C4-2B (cell line): ENCODE data around the gene TTC23.

ENCODE experiments used
- H3K27ac ChIP-seq: fragments of 450-650 bp; 2 replicates; pipeline ENCODE4 v1.5.1; 2017
- CTCF ChIP-seq: fragments of 450-650 bp; conservative IDR thresholded peaks from 2 replicates; pipeline ENCODE4 v1.5.1; 2017; ENCODE audit warnings: mild to moderate bottlenecking
- ZFX ChIP-seq: fragments of 450-650 bp; IDR thresholded peaks from 2 replicates; pipeline ENCODE4 v1.6.1; 2017

The TTC23 gene

GRCh38 chr15:99110581-99111320 lies 138.6 kb downstream of the TTC23 start:
- H3K27ac ChIP-seq = no peak overlapping the region
- no peak for TF ChIP-seq ZFX
- TF ChIP-seq CTCF = no peak

DNA sequence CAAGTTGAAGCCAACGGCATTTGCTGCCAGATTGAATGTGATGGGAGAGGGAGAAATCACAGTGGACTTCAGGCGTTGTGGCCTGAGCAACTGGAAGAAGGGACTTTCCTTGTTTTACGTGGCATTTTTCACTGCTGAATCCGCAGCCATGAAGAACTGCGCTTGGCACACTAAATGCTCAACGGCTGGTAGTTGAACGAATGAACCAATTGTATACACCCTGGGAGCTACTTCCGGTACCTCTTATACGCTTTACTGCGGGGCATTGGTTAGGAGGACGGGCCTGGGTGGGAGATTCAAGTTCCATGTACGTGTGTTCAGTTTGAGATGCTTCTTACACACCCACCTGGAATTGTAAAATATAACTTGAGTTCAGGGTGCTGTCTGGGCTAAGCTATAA lies 139.3 kb downstream of the TTC23 start:
- H3K27ac ChIP-seq = no peak overlapping the region
- TF ChIP-seq ZFX = no peak
- TF ChIP-seq CTCF = no peak

DNA sequence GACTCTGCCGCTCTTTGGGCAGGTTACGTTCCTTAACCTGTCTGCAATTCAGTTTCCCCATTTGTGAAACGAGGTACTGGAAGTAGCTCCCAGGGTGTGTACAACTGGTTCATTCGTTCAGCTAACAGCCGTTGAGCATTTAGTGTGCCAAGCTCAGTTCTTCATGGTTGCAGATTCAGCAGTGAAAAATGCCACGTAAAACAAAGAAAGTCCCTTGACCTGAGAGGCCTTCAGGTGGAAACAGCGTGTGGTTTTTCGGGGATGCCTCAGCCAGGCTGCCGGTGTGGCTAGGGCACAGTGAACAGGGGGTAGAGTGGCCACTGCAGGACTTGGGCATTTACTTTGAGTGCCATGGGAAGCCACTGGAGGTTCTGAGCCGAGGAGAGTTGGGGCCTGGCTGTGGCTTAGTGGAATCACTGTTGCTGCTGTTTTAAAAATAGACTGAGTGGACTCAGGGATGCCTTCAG lies 139.8 kb downstream of the TTC23 start:
- H3K27ac ChIP-seq = no peak overlapping the region
- TF ChIP-seq ZFX = no peak
- no peak for TF ChIP-seq CTCF

DNA sequence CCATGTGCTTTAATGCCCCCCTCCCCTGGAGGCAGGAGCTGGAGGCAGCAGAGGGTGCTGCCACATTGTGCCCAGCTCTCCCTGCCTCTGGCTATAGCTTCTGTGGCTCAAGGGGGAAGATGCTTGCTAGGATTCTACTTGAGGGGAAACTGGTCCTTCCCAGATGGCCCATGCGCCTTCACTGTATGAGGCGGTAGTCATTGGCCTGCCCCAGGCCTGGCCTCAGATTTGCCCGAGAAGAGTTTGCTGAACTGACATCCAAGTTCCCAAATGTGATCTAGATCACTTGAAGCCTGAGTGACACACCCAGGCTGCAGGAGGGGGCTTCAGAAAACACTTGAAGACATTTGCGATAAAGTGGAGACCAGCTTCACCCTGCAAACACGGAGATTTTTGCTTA lies 140.4 kb downstream of the TTC23 start:
- no peak overlapping the region for H3K27ac ChIP-seq
- no peak for TF ChIP-seq CTCF
- no peak for TF ChIP-seq ZFX

DNA sequence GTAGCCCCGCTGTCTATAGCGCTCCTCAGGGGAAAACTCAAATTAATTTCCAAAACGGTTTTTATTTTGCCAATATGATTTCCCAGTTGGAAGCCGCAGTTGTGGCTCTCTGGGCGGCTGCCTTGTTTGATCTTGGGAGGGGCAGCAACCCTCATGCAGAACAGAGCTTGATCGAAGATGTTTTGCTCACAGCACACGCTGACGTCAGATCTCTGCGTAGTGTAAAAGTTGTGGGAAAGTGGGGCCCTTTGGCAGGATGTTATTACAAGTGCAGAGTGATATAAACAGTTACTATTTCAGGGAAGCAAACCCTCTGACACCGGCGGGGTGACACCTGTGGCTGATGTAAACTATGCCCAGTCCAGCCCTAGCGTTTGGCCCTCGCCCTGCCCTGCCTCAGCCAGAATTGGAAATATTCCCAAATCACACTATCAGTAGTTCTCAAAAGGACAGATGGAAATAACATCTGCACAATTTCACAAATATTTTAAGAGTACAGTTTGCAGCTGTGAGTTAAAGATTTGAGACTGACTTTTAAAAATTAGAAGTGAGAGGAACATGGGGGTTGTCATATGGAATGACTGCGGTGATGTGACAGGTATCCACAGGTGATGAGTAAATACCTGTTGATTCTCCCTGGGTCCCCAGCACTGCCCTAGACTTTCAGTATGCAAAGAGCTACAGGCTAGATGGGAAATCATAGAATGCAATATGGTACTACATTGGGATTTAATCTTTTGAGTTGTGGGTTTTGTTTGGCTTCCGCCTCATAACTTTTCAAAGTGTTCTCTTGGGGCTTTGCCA lies 142.8 kb downstream of the TTC23 start:
- no peak overlapping the region for H3K27ac ChIP-seq

GRCh38 chr15:99105514-99106341 lies 143.7 kb downstream of the TTC23 start:
- TF ChIP-seq CTCF (no peak), ZFX (no peak)
- peak overlapping the region; percentile 50; the same call in 1 of the 2 replicates for H3K27ac ChIP-seq

More for the DNA sequence above, 142.8 kb downstream of the TTC23 start:
- TF ChIP-seq CTCF (no peak), ZFX (no peak)
